Measurements from ENCODE around the gene ODF2. TPM values are rescaled to one million over a fixed set of nuclear protein-coding genes. Genes with fewer than 3 reads are reported as not detected.
"Not testable (repeated sequence)": the region's sequence is repeated elsewhere in the genome, so short reads cannot be mapped to it uniquely, and the experiment has no call there.

Gene ODF2
- total and polyA plus RNA-seq, 2 of the 8 experiments (the other 6 are each of a cell fraction or from before 2014, with no cell fraction given) = 5.6 to 17.9 TPM

- TF ChIP-seq TEAD4 (IDR thresholded peaks at IDR 0.05; ENCODE audit: low read depth, low read length) = 0 out of 2 replicates have a peak, but pooled peaks have one; percentile 11
- TF ChIP-seq ASH2L (IDR thresholded peaks at IDR 0.05; ENCODE audit: low read length) = no peak
- no peak for TF ChIP-seq TBP (IDR thresholded peaks at IDR 0.05; ENCODE audit: low read depth, low read length)
- peak; percentile 27; the same call in 1 of the 2 replicates for TF ChIP-seq POLR2AphosphoS5 (IDR thresholded peaks at IDR 0.05; ENCODE audit: low read depth, low read length)
- no peak for TF ChIP-seq KDM5A (IDR thresholded peaks at IDR 0.05; ENCODE audit: low read length)
- peak; percentile 7; the same call in 1 of the 2 replicates for TF ChIP-seq SUZ12 (IDR thresholded peaks at IDR 0.05; ENCODE audit: low read length)
- peak; percentile 55; the same call in 1 of the 2 replicates for TF ChIP-seq EGR1 (IDR thresholded peaks at IDR 0.05; ENCODE audit: borderline replicate concordance, low read depth, low read length)
- TF ChIP-seq CTCF (IDR thresholded peaks at IDR 0.05; ENCODE audit: control extremely low read depth in 1 of 3, insufficient read depth in 1 of 3, low read depth in 1 of 3, low read length in 3 of 3) = peak; percentile 96 to 99 (median 98)
- peak; percentile 82; the same call in 1 of the 2 replicates for TF ChIP-seq TCF12 (IDR thresholded peaks at IDR 0.05; ENCODE audit: low read depth, low read length)
Observed at GRCh38 chr9:128412120-128412790, 43.6 kb upstream of the ODF2 start (continued).

GRCh38 chr9:128413728-128414127, 42.1 kb upstream of the ODF2 start:
- H3K27ac ChIP-seq (ENCODE audit: low read depth, low read length) = not testable (repeated sequence)

More at GRCh38 chr9:128413728-128414127, 42.1 kb upstream of the ODF2 start:
- H3K36me3 ChIP-seq (ENCODE audit: control insufficient read depth in 2 of 4, insufficient read depth in 4 of 4, low read length in 3 of 4); H2BK20ac ChIP-seq (ENCODE audit: low read length); H4K91ac ChIP-seq (replicated peaks; ENCODE audit: insufficient read length, low read length); H2BK12ac ChIP-seq (ENCODE audit: low read depth, low read length); H3K79me2 ChIP-seq (ENCODE audit: control insufficient read depth in 1 of 2, insufficient read depth in 2 of 2, low read length in 2 of 2); H2BK5ac ChIP-seq (ENCODE audit: low read depth, low read length); H3K4ac ChIP-seq (replicated peaks; ENCODE audit: insufficient read length, low read depth, low read length); FAIRE-seq; H2AK5ac ChIP-seq (ENCODE audit: low read depth, low read length); H2BK120ac ChIP-seq (replicated peaks; ENCODE audit: low read depth, low read length); H3K79me1 ChIP-seq (ENCODE audit: low read depth, low read length); H3K9ac ChIP-seq (replicated peaks in 1 of 4; ENCODE audit: extremely low read depth in 1 of 4, low read depth in 3 of 4, low read length in 3 of 4); H3K4me3 ChIP-seq (ENCODE audit: extremely low read depth in 1 of 4, insufficient read depth in 2 of 4, low read depth in 3 of 4, low read length in 4 of 4); H3K14ac ChIP-seq (ENCODE audit: insufficient read length); H3K18ac ChIP-seq (ENCODE audit: extremely low read depth, low read length); H4K20me1 ChIP-seq (replicated peaks in 1 of 2; ENCODE audit: control insufficient read depth in 1 of 2, insufficient read depth in 2 of 2, low read length in 2 of 2); H2AFZ ChIP-seq (ENCODE audit: low read length); POLR2A ChIA-PET (ENCODE audit: partially characterized antibody); H3K23ac ChIP-seq (ENCODE audit: insufficient read length); H3K23me2 ChIP-seq (ENCODE audit: low read depth, low read length); DNase-seq (ENCODE audit: low read depth in 1 of 2, low spot score in 2 of 2); H3K4me2 ChIP-seq (ENCODE audit: insufficient read depth in 1 of 2, low read depth in 2 of 2, low read length in 2 of 2); H2BK15ac ChIP-seq (ENCODE audit: low read length); H4K8ac ChIP-seq (ENCODE audit: extremely low read depth, insufficient read depth, low read length); H3K56ac ChIP-seq (replicated peaks; ENCODE audit: insufficient read length, low read depth, low read length); H3K9me3 ChIP-seq (ENCODE audit: insufficient read depth in 2 of 2, low read depth in 1 of 2, low read length in 1 of 2); H4K5ac ChIP-seq (ENCODE audit: insufficient read length, low read depth, low read length): not testable (repeated sequence)
- peaks cover 8 to 29% (median 14%) of the 10 kb centered on the region in 4 experiments for H3K4me1 ChIP-seq (replicated peaks in 1 of 4; ENCODE audit: control insufficient read depth in 3 of 4, insufficient read depth in 4 of 4, low read length in 3 of 4)
- 93% methylated on average over 13 of the region's 13 CpGs; no CpG with 5 or more reads in 1 of the 2 experiments for WGBS, 2 experiments (ENCODE audit: extremely low coverage in 1 of 2, insufficient coverage in 1 of 2, insufficient read length in 1 of 2, insufficient replicate concordance in 2 of 2, low coverage in 1 of 2, low lambda C conversion rate in 2 of 2, missing lambda C conversion rate in 1 of 2)
- CTCF ChIA-PET (ENCODE audit: partially characterized antibody) = interaction anchor here (0.7 to 15.7 kb wide), 12 partner anchors 16 to 160 kb away, joined by 3 to 544 read pairs (median 6); partner anchors contain the start of gene URM1
- H3K27me3 ChIP-seq (replicated peaks in 1 of 4; ENCODE audit: control insufficient read depth in 3 of 4, extremely low read depth in 1 of 4, insufficient read depth in 3 of 4, low read length in 3 of 4) = peaks cover 28 to 55% (median 47%) of the 10 kb centered on the region in 4 experiments

Measured in H1 (cell line).